Activated CD4-positive, alpha-beta memory T cell treated with anti-CD3 and anti-CD28 coated beads, Interleukin-2, amount 10 ng/mL, durations not matched to agents 7 days and 5 days (primary cell): Measurements from ENCODE around the gene CPNE8. TPM values are rescaled to one million over a fixed set of nuclear protein-coding genes. Genes with fewer than 3 reads are reported as not detected.

Experiments
- CTCF ChIA-PET: fragments of 350-600 bp; sonication (Branson Sonifier 250); formaldehyde crosslinking; loops from one replicate; lab custom pipeline; 2021; ENCODE audit warnings: antibody characterized with exemption, inconsistent platforms; lab: Charles Lee
- POLR2A ChIA-PET: fragments of 350-600 bp; sonication (Branson Sonifier 250); formaldehyde crosslinking; loops from one replicate; lab custom pipeline; 2021; ENCODE audit warnings: antibody characterized with exemption; lab: Charles Lee
- DNase-seq: peaks from one replicate; pipeline ENCODE4 v3.0.0-alpha.2; 2020
- H3K27ac Mint-ChIP-seq: one replicate; pipeline ENCODE4 v1.8.0; 2021; ENCODE audit warnings: mild to moderate bottlenecking, mixed read lengths
- H3K27me3 Mint-ChIP-seq: one replicate; pipeline ENCODE4 v1.8.0; 2021; ENCODE audit warnings: mixed read lengths
- H3K36me3 Mint-ChIP-seq: one replicate; pipeline ENCODE4 v1.8.0; 2021; ENCODE audit warnings: low read depth, mixed read lengths
- H3K4me1 Mint-ChIP-seq: one replicate; pipeline ENCODE4 v1.8.0; 2021; ENCODE audit warnings: mixed read lengths
- H3K4me3 Mint-ChIP-seq: one replicate; pipeline ENCODE4 v1.8.0; 2021; ENCODE audit warnings: mild to moderate bottlenecking, mixed read lengths
- H3K9me3 Mint-ChIP-seq: one replicate; pipeline ENCODE4 v1.8.0; 2021; ENCODE audit warnings: mixed read lengths
- total RNA-seq, 2 experiments: library from RNA; stranded (reverse); gene quantifications; one replicate each; pipeline ENCODE4 v1.2.3, GENCODE V29; 2021

Gene CPNE8
- total RNA-seq, 2 experiments from 2014 or later = 4.2 to 4.6 TPM

GRCh38 chr12:38889297-38889815 is 16.0 kb downstream of the CPNE8 start:
- Mint-ChIP-seq H3K4me3 (no peak overlapping the region), H3K4me1 (peaks cover 8% of the 10 kb centered on the region), H3K36me3 (no peaks in the 10 kb centered on the region), H3K27ac (no peak overlapping the region), H3K9me3 (peaks cover 10% of the 10 kb centered on the region), H3K27me3 (no peaks in the 10 kb centered on the region)
- ChIA-PET CTCF (no interaction called here), POLR2A (no interaction called here)
- no peak for DNase-seq

GRCh38 chr12:38887770-38888169 is 17.6 kb downstream of the CPNE8 start:
- H3K27ac Mint-ChIP-seq = no peak overlapping the region
- peaks cover 8% of the 10 kb centered on the region for H3K4me1 Mint-ChIP-seq
- CTCF ChIA-PET = no interaction called here
- no peak overlapping the region for H3K4me3 Mint-ChIP-seq
- H3K9me3 Mint-ChIP-seq = peaks cover 10% of the 10 kb centered on the region
- no peak for DNase-seq
- H3K27me3 Mint-ChIP-seq = no peaks in the 10 kb centered on the region
- POLR2A ChIA-PET = no interaction called here
- H3K36me3 Mint-ChIP-seq = no peaks in the 10 kb centered on the region

GRCh38 chr12:38886931-38887330 is 18.5 kb downstream of the CPNE8 start:
- no peaks in the 10 kb centered on the region for H3K36me3 Mint-ChIP-seq
- H3K4me1 Mint-ChIP-seq = peaks cover under 1% of the 10 kb centered on the region
- POLR2A ChIA-PET = no interaction called here
- H3K27me3 Mint-ChIP-seq = no peaks in the 10 kb centered on the region
- CTCF ChIA-PET = no interaction called here
- peaks cover 7% of the 10 kb centered on the region for H3K9me3 Mint-ChIP-seq
- no peak for DNase-seq
- no peak overlapping the region for H3K4me3 Mint-ChIP-seq
- H3K27ac Mint-ChIP-seq = no peak overlapping the region

GRCh38 chr12:38886064-38886463 is 19.3 kb downstream of the CPNE8 start:
- Mint-ChIP-seq H3K4me3 (no peak overlapping the region), H3K9me3 (peaks cover 5% of the 10 kb centered on the region), H3K27me3 (no peaks in the 10 kb centered on the region), H3K4me1 (no peaks in the 10 kb centered on the region), H3K27ac (no peak overlapping the region), H3K36me3 (no peaks in the 10 kb centered on the region)
- no peak for DNase-seq
- ChIA-PET POLR2A (no interaction called here), CTCF (no interaction called here)

- DNase-seq = no peak
- no peak overlapping the region for H3K4me3 Mint-ChIP-seq
- H3K27ac Mint-ChIP-seq = no peak overlapping the region
- CTCF ChIA-PET = no interaction called here
- POLR2A ChIA-PET = no interaction called here
- peaks cover 5% of the 10 kb centered on the region for H3K9me3 Mint-ChIP-seq
- H3K4me1 Mint-ChIP-seq = no peaks in the 10 kb centered on the region
- no peaks in the 10 kb centered on the region for H3K27me3 Mint-ChIP-seq
- no peaks in the 10 kb centered on the region for H3K36me3 Mint-ChIP-seq
Measured at GRCh38 chr12:38884666-38885065, 20.7 kb downstream of the CPNE8 start.

- Mint-ChIP-seq H3K4me3 (no peak overlapping the region), H3K4me1 (no peaks in the 10 kb centered on the region)
Measured at GRCh38 chr12:38883629-38884134, 21.7 kb downstream of the CPNE8 start.

GRCh38 chr12:38880288-38880687 is 25.1 kb downstream of the CPNE8 start:
- H3K9me3 Mint-ChIP-seq = no peaks in the 10 kb centered on the region
- CTCF ChIA-PET = no interaction called here

More at GRCh38 chr12:38883629-38884134, 21.7 kb downstream of the CPNE8 start:
- no peaks in the 10 kb centered on the region for H3K27me3 Mint-ChIP-seq
- H3K9me3 Mint-ChIP-seq = peaks cover 2% of the 10 kb centered on the region
- no peak for DNase-seq
- CTCF ChIA-PET = interaction anchor here (1.0 kb wide), 1 partner anchor 23 kb away, joined by 3 read pairs; no protein-coding TSS in a partner anchor
- H3K36me3 Mint-ChIP-seq = no peaks in the 10 kb centered on the region
- POLR2A ChIA-PET = no interaction called here
- H3K27ac Mint-ChIP-seq = no peak overlapping the region

GRCh38 chr12:38878986-38879385 is 26.4 kb downstream of the CPNE8 start:
- Mint-ChIP-seq H3K4me3 (no peak overlapping the region), H3K9me3 (no peaks in the 10 kb centered on the region), H3K27ac (no peak overlapping the region), H3K27me3 (no peaks in the 10 kb centered on the region), H3K36me3 (no peaks in the 10 kb centered on the region), H3K4me1 (no peaks in the 10 kb centered on the region)
- no peak for DNase-seq
- CTCF ChIA-PET = no interaction called here
- POLR2A ChIA-PET = no interaction called here

More at GRCh38 chr12:38880288-38880687, 25.1 kb downstream of the CPNE8 start:
- POLR2A ChIA-PET = no interaction called here
- DNase-seq = no peak
- H3K27ac Mint-ChIP-seq = no peak overlapping the region
- no peak overlapping the region for H3K4me3 Mint-ChIP-seq
- no peaks in the 10 kb centered on the region for H3K4me1 Mint-ChIP-seq
- no peaks in the 10 kb centered on the region for H3K27me3 Mint-ChIP-seq
- no peaks in the 10 kb centered on the region for H3K36me3 Mint-ChIP-seq

- Mint-ChIP-seq H3K4me3 (no peak overlapping the region), H3K36me3 (no peaks in the 10 kb centered on the region), H3K27me3 (no peaks in the 10 kb centered on the region), H3K9me3 (no peaks in the 10 kb centered on the region), H3K4me1 (no peaks in the 10 kb centered on the region), H3K27ac (no peak overlapping the region)
- no peak for DNase-seq
- ChIA-PET POLR2A (no interaction called here), CTCF (no interaction called here)
Measured at GRCh38 chr12:38878333-38878705, 27.1 kb downstream of the CPNE8 start.

GRCh38 chr12:38875586-38876228 is 29.7 kb downstream of the CPNE8 start:
- Mint-ChIP-seq H3K9me3 (no peaks in the 10 kb centered on the region), H3K27me3 (no peaks in the 10 kb centered on the region), H3K36me3 (no peaks in the 10 kb centered on the region), H3K4me3 (no peak overlapping the region), H3K27ac (no peak overlapping the region), H3K4me1 (no peaks in the 10 kb centered on the region)
- ChIA-PET CTCF (no interaction called here), POLR2A (no interaction called here)
- DNase-seq = no peak

GRCh38 chr12:38872561-38872960 is 32.8 kb downstream of the CPNE8 start:
- CTCF ChIA-PET = no interaction called here
- Mint-ChIP-seq H3K27me3 (no peaks in the 10 kb centered on the region), H3K4me3 (no peak overlapping the region), H3K4me1 (no peaks in the 10 kb centered on the region), H3K27ac (no peak overlapping the region), H3K9me3 (peaks cover 3% of the 10 kb centered on the region), H3K36me3 (peaks cover 4% of the 10 kb centered on the region)
- POLR2A ChIA-PET = no interaction called here
- no peak for DNase-seq

GRCh38 chr12:38872156-38872555 is 33.2 kb downstream of the CPNE8 start:
- CTCF ChIA-PET = no interaction called here
- H3K9me3 Mint-ChIP-seq = peaks cover 3% of the 10 kb centered on the region
- no peak overlapping the region for H3K27ac Mint-ChIP-seq
- peaks cover 4% of the 10 kb centered on the region for H3K36me3 Mint-ChIP-seq
- no peak overlapping the region for H3K4me3 Mint-ChIP-seq
- POLR2A ChIA-PET = no interaction called here
- no peaks in the 10 kb centered on the region for H3K4me1 Mint-ChIP-seq
- H3K27me3 Mint-ChIP-seq = no peaks in the 10 kb centered on the region
- DNase-seq = no peak

GRCh38 chr12:38869036-38869435 is 36.4 kb downstream of the CPNE8 start:
- no peaks in the 10 kb centered on the region for H3K27me3 Mint-ChIP-seq
- DNase-seq = no peak
- ChIA-PET CTCF (no interaction called here), POLR2A (no interaction called here)
- H3K36me3 Mint-ChIP-seq = peaks cover 4% of the 10 kb centered on the region
- H3K9me3 Mint-ChIP-seq = peaks cover 3% of the 10 kb centered on the region
- no peak overlapping the region for H3K27ac Mint-ChIP-seq
- H3K4me3 Mint-ChIP-seq = no peak overlapping the region
- no peaks in the 10 kb centered on the region for H3K4me1 Mint-ChIP-seq

GRCh38 chr12:38850461-38850860 is 54.9 kb downstream of the CPNE8 start:
- H3K27ac Mint-ChIP-seq = no peak overlapping the region
- H3K9me3 Mint-ChIP-seq = no peaks in the 10 kb centered on the region

More at GRCh38 chr12:38850461-38850860, 54.9 kb downstream of the CPNE8 start:
- Mint-ChIP-seq H3K4me1 (no peaks in the 10 kb centered on the region), H3K36me3 (peaks cover 3% of the 10 kb centered on the region), H3K4me3 (no peak overlapping the region), H3K27me3 (no peaks in the 10 kb centered on the region)
- DNase-seq = no peak
- POLR2A ChIA-PET = no interaction called here
- CTCF ChIA-PET = no interaction called here
